Esophagus muscularis mucosa (tissue), 2 donors: ENCODE data around the gene DNAJC21.

ENCODE experiments used
- EP300 ChIP-seq: sonication (generic); formaldehyde crosslinking; IDR thresholded peaks from one replicate; pipeline ENCODE4 v1.6.1; 2017; ENCODE audit warnings: antibody characterized with exemption
- POLR2A ChIP-seq: fragments of 450-650 bp; IDR thresholded peaks from one replicate; pipeline ENCODE4 v1.6.1; 2017; ENCODE audit warnings: antibody characterized with exemption, moderate library complexity, mild to moderate bottlenecking, low read depth

DNA sequence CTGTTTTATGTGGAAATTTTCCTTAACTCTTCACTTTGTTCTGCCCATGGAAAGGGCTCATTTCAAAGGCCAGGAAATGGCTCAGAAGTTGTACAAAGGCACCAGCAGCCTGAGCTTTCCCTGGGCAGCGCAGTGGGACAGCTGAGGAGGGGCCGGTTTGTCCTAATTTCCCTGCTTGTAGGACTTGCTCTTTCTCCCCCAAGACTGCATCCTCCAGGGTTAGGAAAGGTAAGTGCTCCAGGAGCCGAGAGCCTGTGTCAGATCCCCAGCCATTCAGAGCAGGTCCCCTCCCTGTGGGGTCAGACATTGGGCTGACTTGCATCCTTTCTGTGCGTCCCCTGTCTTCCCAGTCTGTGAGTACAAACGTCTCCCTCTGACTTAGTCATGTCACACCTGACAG is 74.8 kb downstream of the DNAJC21 start:
- TF ChIP-seq EP300 (no peak), POLR2A (no peak)
